SK-N-SH (cell line): ENCODE data around the gene CEP70. TPM values are rescaled to one million over a fixed set of nuclear protein-coding genes. Genes with fewer than 3 reads are reported as not detected.
"Not testable (repeated sequence)": the region's sequence is repeated elsewhere in the genome, so short reads cannot be mapped to it uniquely, and the experiment has no call there.

Experiments used
- CTCF ChIA-PET: fragments of 300-600, 350-600 bp; formaldehyde crosslinking; extraction: SDS; loops from one replicate; lab custom pipeline; 2021; lab: Yijun Ruan, JAX
- POLR2A ChIA-PET: fragments of 350-600 bp; sonication (Branson Sonifier 250); formaldehyde crosslinking; extraction: SDS; loops from one replicate; lab custom pipeline; 2020; ENCODE audit warnings: antibody characterized with exemption, inconsistent platforms; lab: Yijun Ruan, JAX
- DNase-seq: peaks from one replicate; pipeline ENCODE4 v3.0.0; 2012
- H2AFZ ChIP-seq: fragments of 200-600 bp; sonication (generic); 2 replicates; pipeline ENCODE4 v1.8.1; 2016; ENCODE audit warnings: antibody characterized with exemption, mild to moderate bottlenecking, low read depth
- H3F3A ChIP-seq: fragments of 200-600 bp; sonication (generic); replicated peaks from 2 replicates; pipeline ENCODE3; 2016; ENCODE audit warnings: antibody characterized with exemption, mild to moderate bottlenecking; ENCODE audit not compliant: insufficient read depth
- H3K27ac ChIP-seq, 2 experiments: fragments of 200-500 bp in 1 of 2; fragments of 200-600 bp in 1 of 2; sonication (Bioruptor generic) in 1 of 2; sonication (generic), shearing (Covaris generic) in 1 of 2; 2 replicates each; pipeline versions ENCODE4 v1.5.1 to v1.6.1; 2014 to 2016; ENCODE audit warnings: low read depth in 2 of 2, inconsistent platforms in 1 of 2, low read length in 1 of 2, mild to moderate bottlenecking in 1 of 2, mixed read lengths in 1 of 2
- H3K27me3 ChIP-seq: fragments of 200-600 bp; sonication (generic), shearing (Covaris generic); 2 replicates; pipeline ENCODE4 v1.6.1; 2016; ENCODE audit warnings: mixed run types; ENCODE audit not compliant: insufficient read depth
- H3K36me3 ChIP-seq, 2 experiments: fragments of 200-500 bp in 1 of 2; fragments of 200-600 bp in 1 of 2; sonication (Bioruptor generic) in 1 of 2; sonication (generic) in 1 of 2; replicated peaks in 1 of 2; 2 replicates each; pipeline versions ENCODE3 to v1.5.1; 2014 to 2016; ENCODE audit warnings: low read length in 1 of 2, mild to moderate bottlenecking in 1 of 2; ENCODE audit not compliant: insufficient read depth in 2 of 2, control insufficient read depth in 1 of 2
- H3K4me1 ChIP-seq, 2 experiments: fragments of 200-500 bp in 1 of 2; fragments of 200-600 bp in 1 of 2; sonication (Bioruptor generic) in 1 of 2; sonication (generic), shearing (Covaris generic) in 1 of 2; 2 replicates each; pipeline versions ENCODE4 v1.5.1 to v1.6.1; 2014 to 2016; ENCODE audit warnings: low read depth in 1 of 2, low read length in 1 of 2, mixed run types in 1 of 2; ENCODE audit not compliant: insufficient read depth in 2 of 2, control insufficient read depth in 1 of 2
- H3K4me2 ChIP-seq: fragments of 200-600 bp; sonication (generic), shearing (Covaris generic); 2 replicates; pipeline ENCODE4 v1.6.1; 2017; ENCODE audit warnings: mixed run types
- H3K4me3 ChIP-seq, 2 experiments: fragments of 200-500 bp in 1 of 2; fragments of 200-600 bp in 1 of 2; sonication (Bioruptor generic) in 1 of 2; sonication (generic), shearing (Covaris generic) in 1 of 2; 2 replicates each; pipeline versions ENCODE4 v1.5.1 to v1.8.1; 2014 to 2016; ENCODE audit warnings: low read depth in 2 of 2, inconsistent platforms in 1 of 2, low read length in 1 of 2, mild to moderate bottlenecking in 1 of 2, mixed read lengths in 1 of 2, moderate library complexity in 1 of 2
- H3K79me2 ChIP-seq: fragments of 200-600 bp; sonication (generic); 2 replicates; pipeline ENCODE4 v1.8.1; 2017; ENCODE audit warnings: mild to moderate bottlenecking; ENCODE audit not compliant: insufficient read depth
- H3K9ac ChIP-seq: fragments of 200-600 bp; sonication (generic); 2 replicates; pipeline ENCODE4 v1.6.1; 2017; ENCODE audit warnings: mixed run types
- H3K9me2 ChIP-seq: fragments of 200-600 bp; sonication (generic); 2 replicates; pipeline ENCODE4 v1.6.1; 2017; ENCODE audit warnings: mixed run types
- H3K9me3 ChIP-seq: fragments of 200-600 bp; sonication (generic); 2 replicates; pipeline ENCODE4 v1.6.1; 2017; ENCODE audit warnings: mixed run types, mild to moderate bottlenecking, moderate library complexity
- H4K20me1 ChIP-seq: fragments of 200-600 bp; sonication (generic); 2 replicates; pipeline ENCODE4 v1.6.1; 2017; ENCODE audit warnings: mild to moderate bottlenecking, mixed run types; ENCODE audit not compliant: insufficient read depth
- CTCF ChIP-seq: fragments of 200-600 bp; sonication (generic); IDR thresholded peaks from 2 replicates; pipeline ENCODE4 v1.6.1; 2017; ENCODE audit warnings: antibody characterized with exemption, mild to moderate bottlenecking, moderate library complexity
- FOXJ3 ChIP-seq: sonication (generic); formaldehyde crosslinking; IDR thresholded peaks from 2 replicates; pipeline ENCODE4 v1.5.1; 2020; ENCODE audit warnings: mild to moderate bottlenecking, missing genetic modification reagents
- GABPA ChIP-seq: IDR thresholded peaks from 2 replicates; pipeline ENCODE4 v1.4.0; 2012; ENCODE audit warnings: low read depth, mild to moderate bottlenecking
- GATA2 ChIP-seq: sonication (generic); formaldehyde crosslinking; IDR thresholded peaks from 2 replicates; pipeline ENCODE4 v1.5.0; 2020; ENCODE audit warnings: mild to moderate bottlenecking, missing genetic modification reagents
- JUND ChIP-seq: IDR thresholded peaks from 2 replicates; pipeline ENCODE4 v1.4.0; 2012
- MAX ChIP-seq: IDR thresholded peaks from 2 replicates; pipeline ENCODE4 v1.4.0; 2012; ENCODE audit warnings: low read depth
- MXI1 ChIP-seq: IDR thresholded peaks from 2 replicates; pipeline ENCODE4 v1.6.1; 2012; ENCODE audit warnings: mild to moderate bottlenecking, low read depth, low read length, improper control_type of control experiment
- POLR2AphosphoS5 ChIP-seq: IDR thresholded peaks from 2 replicates; pipeline ENCODE4 v1.6.1; 2012; ENCODE audit warnings: low read depth, low read length
- RCOR1 ChIP-seq: fragments of 150-350 bp; IDR thresholded peaks from 2 replicates; pipeline ENCODE4 v1.6.1; 2017; ENCODE audit warnings: antibody characterized with exemption, low read length
- RFX5 ChIP-seq: IDR thresholded peaks from 2 replicates; pipeline ENCODE4 v1.6.1; 2012; ENCODE audit warnings: mild to moderate bottlenecking, improper control_type of control experiment, low read length
- SMC3 ChIP-seq: IDR thresholded peaks from 2 replicates; pipeline ENCODE4 v1.6.1; 2012; ENCODE audit warnings: low read depth, low read length, improper control_type of control experiment
- USF1 ChIP-seq: IDR thresholded peaks from 2 replicates; pipeline ENCODE4 v1.4.0; 2012; ENCODE audit warnings: low read depth, borderline replicate concordance
- USF2 ChIP-seq: fragments of 150-350 bp; IDR thresholded peaks from 2 replicates; pipeline ENCODE4 v1.6.1; 2017; ENCODE audit warnings: antibody characterized with exemption, low read length, low read depth, borderline replicate concordance
- WGBS: methylation state at CpG from one replicate; pipeline ENCODE4 v1.1.6; 2017; ENCODE audit warnings: low lambda C conversion rate; 5-methylcytosine and 5-hydroxymethylcytosine counted together
- polyA plus RNA-seq, 3 experiments: library from polyadenylated mRNA; depleted of rRNA; stranded (reverse); fragments of >200 nt; gene quantifications; 2 replicates each; pipeline ENCODE4 v1.2.3, GENCODE V29; 2012

Gene CEP70
- polyA plus RNA-seq, 1 of the 3 experiments (the other 2 are of a cell fraction) = 3.7 TPM

GRCh38 chr3:138567403-138567802 is 26.7 kb downstream of the CEP70 start:
- CTCF ChIA-PET = interaction anchor here (1.3 to 1.7 kb wide), 2 partner anchors 24 to 348 kb away, joined by 3 to 5 read pairs; no protein-coding TSS in a partner anchor
- H2AFZ ChIP-seq = no peak overlapping the region
- POLR2A ChIA-PET = no interaction called here

GRCh38 chr3:138566293-138566692 is 27.8 kb downstream of the CEP70 start:
- H3K9me2 ChIP-seq, H3K9me3 ChIP-seq, H3K4me1 ChIP-seq, H3K27ac ChIP-seq, DNase-seq, H3K4me3 ChIP-seq, H3K9ac ChIP-seq, H3K79me2 ChIP-seq, CTCF ChIA-PET, H2AFZ ChIP-seq, H4K20me1 ChIP-seq, H3K4me2 ChIP-seq, H3K27me3 ChIP-seq, H3F3A ChIP-seq, H3K36me3 ChIP-seq, POLR2A ChIA-PET: not testable (repeated sequence)
- WGBS = 45% methylated on average over 2 of the region's 2 CpGs

More at GRCh38 chr3:138567403-138567802, 26.7 kb downstream of the CEP70 start:
- H3K9me2 ChIP-seq = no peaks in the 10 kb centered on the region
- H4K20me1 ChIP-seq = no peaks in the 10 kb centered on the region
- DNase-seq = no peak
- peaks cover 7% of the 10 kb centered on the region in 2 experiments for H3K36me3 ChIP-seq
- TF ChIP-seq FOXJ3 (CRISPR knock-in tag) (no peak), MXI1 (no peak), GABPA (no peak), USF1 (no peak), RCOR1 (no peak)
- no peak overlapping the region for H3K9ac ChIP-seq
- peaks cover 3% of the 10 kb centered on the region; the same call in 1 of the 2 replicates for H3K9me3 ChIP-seq
- no peaks in the 10 kb centered on the region for H3K79me2 ChIP-seq
- H3K4me3 ChIP-seq = no peak overlapping the region
- no peaks in the 10 kb centered on the region for H3K27me3 ChIP-seq
- no peaks in the 10 kb centered on the region for H3F3A ChIP-seq
- H3K4me1 ChIP-seq = no peaks in the 10 kb centered on the region
- no peak overlapping the region for H3K27ac ChIP-seq
- H3K4me2 ChIP-seq = no peak overlapping the region

GRCh38 chr3:138562902-138563301 is 31.2 kb downstream of the CEP70 start:
- H3K4me2 ChIP-seq, H3F3A ChIP-seq, H3K27me3 ChIP-seq, H3K27ac ChIP-seq, H3K4me3 ChIP-seq, CTCF ChIA-PET, DNase-seq, H3K4me1 ChIP-seq, H3K9me3 ChIP-seq, H3K9ac ChIP-seq, H3K36me3 ChIP-seq, H3K9me2 ChIP-seq, H3K79me2 ChIP-seq, H2AFZ ChIP-seq, POLR2A ChIA-PET, H4K20me1 ChIP-seq: not testable (repeated sequence)
- WGBS = 100% methylated on average over 1 of the region's 1 CpG

GRCh38 chr3:138560501-138560900 is 33.6 kb downstream of the CEP70 start:
- Histone ChIP-seq H3K9me2 (no peaks in the 10 kb centered on the region), H3K27ac (no peak overlapping the region), H3K9ac (no peak overlapping the region), H3K4me2 (no peak overlapping the region), H3K36me3 (peaks cover 0 to 4% of the 10 kb centered on the region in 2 experiments), H3K27me3 (no peaks in the 10 kb centered on the region), H3K79me2 (no peaks in the 10 kb centered on the region), H3K9me3 (no peaks in the 10 kb centered on the region), H4K20me1 (no peaks in the 10 kb centered on the region), H3K4me3 (no peak overlapping the region), H2AFZ (no peak overlapping the region), H3K4me1 (no peaks in the 10 kb centered on the region), H3F3A (no peaks in the 10 kb centered on the region)
- 97% methylated on average over 3 of the region's 6 CpGs for WGBS
- ChIA-PET CTCF (no interaction called here), POLR2A (no interaction called here)
- DNase-seq = no peak
- TF ChIP-seq USF2 (no peak), JUND (no peak), CTCF (no peak), GATA2 (no peak), RFX5 (no peak), POLR2AphosphoS5 (no peak), USF1 (no peak), SMC3 (no peak), FOXJ3 (CRISPR knock-in tag) (no peak), MAX (no peak)
